GM18907 (cell line): ENCODE measurements around the gene CDK15.
A peak's percentile ranks its signal among the peaks of the same experiment; 100 is the strongest.

ENCODE experiments used
- ATAC-seq: cut with Tn5 transposase; IDR thresholded peaks from one replicate; pipeline ENCODE4 v1.9.1; 2021; ENCODE audit warnings: mild to moderate bottlenecking, moderate library complexity; ENCODE audit not compliant: unreplicated experiment

CDK15 gene

GRCh38 chr2:201906777-201907562 is 100.6 kb downstream of the CDK15 start:
- no peak for ATAC-seq

DNA sequence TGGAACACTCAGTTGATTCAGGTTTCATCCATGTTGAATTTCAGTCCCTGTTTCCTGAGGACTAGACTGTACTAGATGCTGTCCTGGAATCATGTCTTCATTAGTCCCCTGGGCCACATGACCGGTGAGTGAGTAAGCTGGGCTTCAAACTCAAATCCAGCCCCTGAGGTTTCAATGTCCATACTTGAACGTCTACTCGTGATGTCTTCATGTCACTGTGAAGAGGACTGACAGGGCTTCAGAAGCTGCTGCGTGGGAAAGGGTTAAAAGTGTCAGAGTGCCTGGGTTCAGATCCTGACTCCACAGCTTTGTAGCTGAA is 101.2 kb downstream of the CDK15 start:
- no peak for ATAC-seq

GRCh38 chr2:201908901-201909300 is 102.6 kb downstream of the CDK15 start:
- no peak for ATAC-seq

DNA sequence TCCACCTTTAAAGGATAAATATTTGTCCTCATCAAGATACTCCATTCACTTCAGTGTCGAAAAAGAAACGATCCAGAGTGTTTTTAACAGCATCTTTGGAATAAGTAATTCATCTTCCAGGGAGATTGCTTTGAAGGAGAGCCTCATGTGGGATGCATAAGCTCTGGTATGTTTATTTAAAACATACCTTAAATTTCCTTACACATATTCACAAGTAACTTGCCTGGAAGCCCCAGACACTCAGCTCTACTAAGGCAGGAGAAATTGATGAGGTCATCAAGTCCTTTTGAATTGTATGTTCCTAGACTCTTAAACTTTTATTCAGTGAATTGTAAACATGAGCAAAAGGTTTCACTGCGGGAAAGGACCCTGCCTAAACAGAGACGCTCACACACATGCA is 103.0 kb downstream of the CDK15 start:
- no peak for ATAC-seq

DNA sequence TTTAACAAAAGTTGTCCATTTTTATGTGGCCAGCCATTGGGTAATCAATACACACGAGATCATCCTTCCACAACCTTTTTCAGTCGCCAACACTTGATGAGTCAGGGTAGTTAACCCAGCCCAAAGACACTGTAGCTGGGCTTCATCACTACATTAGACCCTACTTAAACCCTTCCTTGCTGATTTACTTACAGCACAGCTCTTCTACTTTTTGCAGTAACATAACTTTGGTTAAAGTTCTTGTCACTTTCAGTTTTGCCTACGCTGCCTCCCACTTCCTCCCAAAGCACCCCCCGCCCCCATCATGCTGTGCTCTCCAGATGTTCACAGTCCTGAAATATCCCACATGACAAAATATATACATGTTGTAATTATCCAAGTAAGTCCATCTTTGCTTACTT is 103.6 kb downstream of the CDK15 start:
- ATAC-seq: peak; percentile 71

DNA sequence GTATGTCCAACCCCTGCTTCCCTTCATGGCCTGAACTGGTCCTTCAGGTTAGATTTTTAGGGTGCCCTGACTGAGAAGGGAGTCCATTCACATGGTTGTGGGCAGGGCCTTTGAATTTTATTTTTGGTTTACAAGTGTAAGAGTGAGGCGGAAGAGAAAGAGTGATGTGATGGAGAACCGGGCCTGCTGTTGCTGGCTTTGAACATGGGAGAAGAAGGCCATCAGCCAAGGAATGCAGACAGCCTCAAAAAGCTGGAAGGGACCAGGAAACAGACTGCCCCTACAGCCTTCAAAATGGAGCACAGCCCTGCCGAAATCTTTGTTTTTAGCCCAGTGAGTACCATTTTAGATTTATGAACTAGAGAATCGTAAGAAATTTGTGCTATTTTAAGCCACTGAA is 105.0 kb downstream of the CDK15 start:
- no peak for ATAC-seq

GRCh38 chr2:201913201-201913600 is 106.9 kb downstream of the CDK15 start:
- ATAC-seq: no peak

- ATAC-seq: peak; percentile 77
Measured at GRCh38 chr2:201915446-201915845, 109.1 kb downstream of the CDK15 start.

DNA sequence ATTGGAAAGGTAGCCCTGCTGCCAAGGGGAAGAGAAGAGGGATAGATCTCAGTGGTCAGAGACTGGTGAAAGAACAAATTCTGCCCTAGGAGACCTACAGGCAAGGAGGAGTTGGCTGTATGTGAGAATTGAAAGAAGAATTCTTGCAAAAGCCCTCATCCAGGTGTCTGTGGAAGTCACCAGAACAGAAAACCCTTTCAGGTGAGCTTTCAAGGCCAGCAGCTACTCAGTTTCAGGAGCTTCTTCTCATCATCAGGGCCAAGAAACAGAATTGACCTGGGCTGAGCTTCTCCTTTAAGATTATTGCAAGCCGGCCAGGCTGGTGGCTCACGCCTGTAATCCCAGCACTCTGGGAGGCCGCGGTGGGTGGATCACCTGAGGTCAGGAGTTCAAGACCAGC is 110.2 kb downstream of the CDK15 start:
- no peak for ATAC-seq

DNA sequence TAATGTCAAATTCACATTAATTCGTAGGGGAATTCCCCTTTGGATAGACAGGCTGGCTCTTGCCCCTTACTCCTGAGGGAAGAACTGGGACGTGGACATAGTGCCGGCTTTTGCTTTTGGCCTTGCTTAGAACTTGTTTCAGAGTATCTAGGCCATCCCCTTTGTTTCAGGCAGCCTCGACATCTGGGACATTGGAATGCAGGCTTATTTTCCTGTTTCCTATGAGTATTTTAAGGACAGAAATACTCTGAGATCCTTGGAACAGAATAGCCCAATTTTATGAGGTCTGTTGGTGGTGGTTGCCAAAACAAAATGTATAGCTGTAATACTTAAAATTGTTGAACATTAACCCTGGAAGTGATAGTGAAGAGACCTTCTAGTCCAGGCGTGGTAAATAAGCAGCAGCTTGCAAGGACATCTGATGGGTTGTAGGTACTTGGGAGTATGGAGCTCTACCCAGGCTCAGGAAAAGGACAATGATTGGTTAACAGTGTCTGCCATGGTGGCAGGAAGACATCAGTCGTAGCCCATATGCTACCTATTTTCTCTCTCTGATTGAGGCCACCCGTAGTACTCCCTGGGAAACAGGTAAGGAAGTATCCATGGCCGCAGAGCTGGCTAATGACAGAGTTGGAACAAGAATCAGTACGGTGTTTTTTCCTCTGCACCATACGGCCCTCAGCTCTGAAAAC is 112.4 kb downstream of the CDK15 start:
- no peak for ATAC-seq

DNA sequence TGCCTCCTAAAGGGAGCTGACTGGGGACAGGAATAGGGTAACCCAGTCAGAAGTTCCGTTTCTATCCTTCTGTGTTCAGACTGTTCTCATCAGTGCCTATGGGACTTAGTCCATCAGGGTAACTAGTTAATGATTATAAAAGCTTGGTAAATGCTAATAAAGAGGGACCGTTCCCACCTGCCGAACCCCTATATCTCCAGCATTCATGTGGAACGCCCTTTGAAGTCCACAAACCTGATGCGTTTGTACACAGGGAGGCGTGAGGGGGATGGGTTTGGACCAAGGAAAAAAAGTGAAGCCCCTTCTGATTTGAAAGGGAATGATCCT is 112.9 kb downstream of the CDK15 start:
- ATAC-seq: no peak

DNA sequence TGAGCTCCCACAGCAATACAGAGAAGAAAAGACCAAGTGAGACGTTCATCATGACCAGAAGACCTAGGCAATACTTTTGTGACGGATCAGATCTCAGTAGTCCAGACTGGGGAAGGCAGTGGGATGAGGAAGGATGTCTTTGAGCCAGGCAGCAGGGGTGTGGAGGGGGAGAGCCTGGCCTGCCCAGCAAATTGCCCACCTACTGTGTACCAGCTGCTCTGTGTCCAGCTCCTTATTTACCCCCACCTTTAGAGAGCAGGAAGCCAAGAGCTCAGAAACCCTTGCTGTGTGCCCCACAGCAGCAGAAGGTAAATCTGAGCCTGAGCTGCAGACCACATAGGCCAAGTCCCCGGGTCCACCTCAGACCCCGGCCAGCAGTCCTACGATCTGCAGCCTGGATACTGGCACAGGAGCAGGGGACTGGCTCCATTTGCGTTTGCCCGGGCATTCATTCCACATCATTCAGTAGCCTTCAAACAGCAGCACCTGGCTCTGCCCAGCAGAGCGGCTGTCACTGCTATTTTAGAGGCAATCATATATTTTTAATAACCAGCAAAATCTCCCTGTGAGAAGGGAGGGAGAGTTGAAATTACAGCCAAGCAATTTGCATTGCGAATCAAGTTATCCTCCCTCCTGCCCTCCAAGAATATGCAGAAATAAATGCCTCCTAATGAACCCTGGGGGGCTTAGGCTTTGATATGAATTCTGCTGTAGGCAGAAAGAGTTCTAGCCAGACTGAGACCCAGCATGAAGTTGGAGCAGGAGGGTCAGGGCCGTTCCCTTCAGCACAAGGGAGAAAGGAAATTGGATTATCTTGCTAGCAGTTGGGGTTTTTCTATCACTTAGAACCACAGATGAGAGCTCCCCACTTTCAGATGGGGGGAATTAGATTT is 117.3 kb downstream of the CDK15 start:
- no peak for ATAC-seq

DNA sequence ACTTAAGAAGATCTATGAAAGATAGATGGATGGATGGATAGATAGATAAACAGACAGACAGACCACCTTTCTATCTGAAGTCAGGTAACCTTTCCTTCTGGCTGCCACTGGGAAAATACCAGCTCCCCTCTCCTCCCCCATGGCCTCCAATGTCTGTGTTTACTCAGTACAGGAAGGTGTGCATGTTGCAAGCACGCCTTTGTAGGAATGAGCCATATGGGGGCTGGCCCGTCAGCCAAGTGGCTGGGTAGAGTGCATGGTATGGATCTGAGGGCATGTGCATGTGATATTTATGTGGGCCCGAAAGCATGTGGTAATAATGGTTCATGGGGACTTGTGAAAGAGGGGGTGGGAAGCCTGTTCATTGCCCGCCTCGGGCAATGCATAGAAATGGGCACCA is 118.1 kb downstream of the CDK15 start:
- ATAC-seq: no peak

GRCh38 chr2:201925056-201925455 is 118.7 kb downstream of the CDK15 start:
- no peak for ATAC-seq

- no peak for ATAC-seq
Measured at GRCh38 chr2:201926067-201926466, 119.7 kb downstream of the CDK15 start.

DNA sequence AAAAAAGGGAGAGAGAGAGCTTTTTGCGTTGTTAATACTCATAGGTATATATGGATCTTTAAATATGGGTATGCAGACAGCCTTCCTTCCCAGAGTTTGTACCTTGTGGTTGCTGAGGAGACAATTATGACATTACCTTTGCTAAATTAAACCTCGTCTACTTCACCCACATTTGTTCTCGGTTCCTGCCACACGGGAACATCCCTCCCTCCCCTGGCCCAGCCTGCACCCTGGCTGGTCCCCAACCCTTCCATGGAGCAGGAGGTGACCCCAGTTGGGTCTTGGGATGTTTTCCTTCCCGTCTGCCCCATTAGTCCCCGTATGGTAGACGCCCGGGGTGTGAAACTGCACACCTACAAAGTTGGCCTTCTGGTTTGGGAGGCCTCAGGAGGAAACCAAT is 122.0 kb downstream of the CDK15 start:
- ATAC-seq: no peak

- ATAC-seq: no peak
Measured at GRCh38 chr2:201929281-201930026, 123.1 kb downstream of the CDK15 start.

GRCh38 chr2:201930043-201930442 is 123.7 kb downstream of the CDK15 start:
- no peak for ATAC-seq

GRCh38 chr2:201930831-201931230 is 124.5 kb downstream of the CDK15 start:
- no peak for ATAC-seq

- no peak for ATAC-seq
Measured at GRCh38 chr2:201931475-201931874, 125.1 kb downstream of the CDK15 start.

DNA sequence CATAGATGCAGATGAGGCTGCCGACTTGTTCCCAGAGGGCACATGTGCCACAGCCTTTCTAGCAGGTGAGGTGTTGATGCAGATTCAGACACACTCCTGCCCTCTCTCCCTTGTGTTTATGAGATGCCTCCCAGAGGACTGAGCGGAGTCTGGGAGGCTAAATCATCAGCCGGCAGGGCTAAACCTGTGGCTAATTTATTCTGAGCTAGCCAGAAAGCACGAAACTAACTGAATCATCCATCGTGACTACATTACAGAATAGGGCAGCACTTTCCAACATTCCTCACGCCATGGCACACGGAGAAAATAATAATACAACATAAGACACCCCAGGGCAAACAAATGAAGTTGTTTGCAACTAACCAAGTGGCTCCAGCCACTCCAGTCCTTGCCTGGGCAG is 125.6 kb downstream of the CDK15 start:
- ATAC-seq: no peak
